H9 (cell line): Measurements from ENCODE around the gene CYP27C1. TPM values are rescaled to one million over a fixed set of nuclear protein-coding genes. Genes with fewer than 3 reads are reported as not detected.

ENCODE experiments used
- DNase-seq: peaks from one replicate; pipeline ENCODE4 v3.0.0-alpha.2; 2017
- H2AFZ ChIP-seq: one replicate; pipeline ENCODE4 v1.6.1; 2013; ENCODE audit warnings: mild to moderate bottlenecking, low read length, control low read depth, moderate library complexity
- H2AK5ac ChIP-seq: 2 replicates; pipeline ENCODE4 v1.6.1; 2013; ENCODE audit warnings: low read length, control low read depth, mixed read lengths; ENCODE audit not compliant: insufficient read length
- H2BK120ac ChIP-seq: one replicate; pipeline ENCODE4 v1.6.1; 2013; ENCODE audit warnings: low read depth, mild to moderate bottlenecking, low read length, control low read depth, inconsistent platforms; ENCODE audit not compliant: poor library complexity, severe bottlenecking
- H2BK12ac ChIP-seq: 2 replicates; pipeline ENCODE4 v1.6.1; 2013; ENCODE audit warnings: low read length, control low read depth, mixed read lengths, low read depth; ENCODE audit not compliant: insufficient read length
- H2BK15ac ChIP-seq: 2 replicates; pipeline ENCODE4 v1.6.1; 2013; ENCODE audit warnings: low read depth, low read length, control low read depth
- H2BK20ac ChIP-seq: one replicate; pipeline ENCODE4 v1.6.1; 2013; ENCODE audit warnings: low read depth, mild to moderate bottlenecking, low read length, control low read depth, inconsistent platforms; ENCODE audit not compliant: poor library complexity, severe bottlenecking
- H2BK5ac ChIP-seq: 2 replicates; pipeline ENCODE4 v1.6.1; 2013; ENCODE audit warnings: low read length, control low read depth, mixed read lengths; ENCODE audit not compliant: insufficient read length
- H3K14ac ChIP-seq: 2 replicates; pipeline ENCODE4 v1.6.1; 2013; ENCODE audit warnings: low read length, control low read depth; ENCODE audit not compliant: insufficient read depth
- H3K18ac ChIP-seq: 2 replicates; pipeline ENCODE4 v1.6.1; 2013; ENCODE audit warnings: low read depth, mild to moderate bottlenecking, mixed read lengths, low read length, control low read depth; ENCODE audit not compliant: insufficient read length
- H3K23ac ChIP-seq: 2 replicates; pipeline ENCODE4 v1.6.1; 2013; ENCODE audit warnings: low read length, control low read depth, mixed read lengths, low read depth; ENCODE audit not compliant: insufficient read length
- H3K23me2 ChIP-seq: 2 replicates; pipeline ENCODE4 v1.6.1; 2013; ENCODE audit warnings: low read depth, mild to moderate bottlenecking, mixed read lengths, low read length, control low read depth; ENCODE audit not compliant: insufficient read length, poor library complexity, severe bottlenecking
- H3K27ac ChIP-seq: 2 replicates; pipeline ENCODE4 v1.5.1; 2013; ENCODE audit warnings: low read length, control low read depth, mixed read lengths, low read depth; ENCODE audit not compliant: insufficient read length
- H3K27me3 ChIP-seq: 2 replicates; pipeline ENCODE4 v1.6.1; 2013; ENCODE audit warnings: low read length, control low read depth, inconsistent platforms; ENCODE audit not compliant: insufficient read depth
- H3K4ac ChIP-seq: 2 replicates; pipeline ENCODE4 v1.6.1; 2013; ENCODE audit warnings: low read depth, mild to moderate bottlenecking, control low read depth, inconsistent platforms, low read length, moderate library complexity
- H3K4me1 ChIP-seq: 2 replicates; pipeline ENCODE4 v1.6.1; 2013; ENCODE audit warnings: low read length, control low read depth, inconsistent platforms; ENCODE audit not compliant: insufficient read depth
- H3K4me2 ChIP-seq: 2 replicates; pipeline ENCODE4 v1.6.1; 2013; ENCODE audit warnings: low read length, control low read depth, mixed read lengths; ENCODE audit not compliant: insufficient read length, insufficient read depth
- H3K56ac ChIP-seq: 2 replicates; pipeline ENCODE4 v1.6.1; 2013; ENCODE audit warnings: low read depth, mild to moderate bottlenecking, mixed read lengths, low read length, control low read depth; ENCODE audit not compliant: insufficient read length
- H3K79me1 ChIP-seq: 2 replicates; pipeline ENCODE4 v1.6.1; 2013; ENCODE audit warnings: low read depth, mild to moderate bottlenecking, moderate library complexity, low read length, control low read depth, inconsistent platforms; ENCODE audit not compliant: insufficient read depth, poor library complexity, severe bottlenecking
- H3K79me2 ChIP-seq: 2 replicates; pipeline ENCODE4 v1.6.1; 2013; ENCODE audit warnings: low read length, control low read depth, inconsistent platforms; ENCODE audit not compliant: insufficient read depth
- H3K9ac ChIP-seq: 2 replicates; pipeline ENCODE4 v1.6.1; 2013; ENCODE audit warnings: low read length, control low read depth, mixed read lengths; ENCODE audit not compliant: insufficient read length; ENCODE audit errors: extremely low read depth
- H3K9me3 ChIP-seq: one replicate; pipeline ENCODE4 v1.6.1; 2013; ENCODE audit warnings: low read depth, low read length, inconsistent platforms; ENCODE audit not compliant: control insufficient read depth
- H3T11ph ChIP-seq: one replicate; pipeline ENCODE4 v1.6.1; 2013; ENCODE audit warnings: mild to moderate bottlenecking, low read length, control low read depth, inconsistent platforms
- H4K20me1 ChIP-seq: one replicate; pipeline ENCODE4 v1.6.1; 2013; ENCODE audit not compliant: control insufficient read depth, insufficient read length, insufficient read depth
- H4K5ac ChIP-seq: 2 replicates; pipeline ENCODE4 v1.6.1; 2013; ENCODE audit warnings: low read depth, mild to moderate bottlenecking, mixed read lengths, low read length, control low read depth; ENCODE audit not compliant: insufficient read length
- H4K8ac ChIP-seq: replicated peaks from 2 replicates; pipeline ENCODE4 v1.6.1; 2013; ENCODE audit warnings: low read length, control low read depth, mixed read lengths, low read depth; ENCODE audit not compliant: insufficient read length
- H4K91ac ChIP-seq: 2 replicates; pipeline ENCODE4 v1.6.1; 2013; ENCODE audit warnings: low read depth, mild to moderate bottlenecking, moderate library complexity, mixed read lengths, low read length, control low read depth; ENCODE audit not compliant: insufficient read length
- H3K27ac Mint-ChIP-seq, 3 experiments: 2 replicates in 2 of 3; 3 replicates in 1 of 3; pipeline ENCODE4 v1.8.0; 2020 to 2021; ENCODE audit warnings: mixed read lengths in 3 of 3, mild to moderate bottlenecking in 1 of 3, moderate library complexity in 1 of 3
- H3K27me3 Mint-ChIP-seq: 2 replicates; pipeline ENCODE4 v1.8.0; 2021; ENCODE audit warnings: low read depth, mild to moderate bottlenecking, moderate library complexity, mixed read lengths
- H3K36me3 Mint-ChIP-seq, 3 experiments: 2 replicates in 2 of 3; 3 replicates in 1 of 3; pipeline ENCODE4 v1.8.0; 2020 to 2021; ENCODE audit warnings: low read depth in 3 of 3, mixed read lengths in 3 of 3; ENCODE audit not compliant: insufficient read depth in 1 of 3
- H3K4me1 Mint-ChIP-seq, 2 experiments: 2 replicates each; pipeline ENCODE4 v1.8.0; 2020; ENCODE audit warnings: mixed read lengths in 2 of 2
- H3K4me3 Mint-ChIP-seq, 2 experiments: 2 replicates in 1 of 2; 3 replicates in 1 of 2; pipeline ENCODE4 v1.8.0; 2020 to 2021; ENCODE audit warnings: mild to moderate bottlenecking in 2 of 2, mixed read lengths in 2 of 2, moderate library complexity in 1 of 2
- H3K9me3 Mint-ChIP-seq, 2 experiments: 2 replicates in 1 of 2; 3 replicates in 1 of 2; pipeline ENCODE4 v1.8.0; 2020; ENCODE audit warnings: mild to moderate bottlenecking in 2 of 2, mixed read lengths in 2 of 2, moderate library complexity in 1 of 2
- WGBS: extraction: QIAGEN DNeasy Blood & Tissue Kit; methylation state at CpG from one replicate; pipeline ENCODE4 v1.1.7; 2013; ENCODE audit warnings: missing lambda C conversion rate, low lambda C conversion rate, mixed read lengths; ENCODE audit not compliant: insufficient read length; ENCODE audit errors: extremely low coverage; 5-methylcytosine and 5-hydroxymethylcytosine counted together
- total RNA-seq: library from RNA; stranded (reverse); gene quantifications from 2 replicates; pipeline ENCODE4 v1.2.1, GENCODE V29; 2021
- TF ChIP-seq, protein P1 (sequence below): fragments of 200-600 bp; sonication (generic); conservative IDR thresholded peaks from 3 replicates; pipeline ENCODE4 v1.8.0; 2021; ENCODE audit warnings: antibody characterized with exemption, mild to moderate bottlenecking

CYP27C1 gene
- total RNA-seq, 1 experiment from 2014 or later: 2.3 TPM

GRCh38 chr2:127165539-127165935 is 54.6 kb downstream of the CYP27C1 start:
- H3K4me3 Mint-ChIP-seq: no peak overlapping the region
- Histone ChIP-seq H2BK12ac (no peak overlapping the region), H2AK5ac (no peak overlapping the region), H2BK20ac (no peak overlapping the region), H4K5ac (no peak overlapping the region), H3K23me2 (no peaks in the 10 kb centered on the region), H4K20me1 (no peaks in the 10 kb centered on the region), H3T11ph (no peak overlapping the region), H3K23ac (no peak overlapping the region), H3K56ac (no peak overlapping the region), H4K91ac (no peak overlapping the region), H3K4ac (no peak overlapping the region), H3K27ac (no peak overlapping the region), H3K18ac (no peak overlapping the region), H3K4me2 (no peak overlapping the region), H2BK5ac (no peak overlapping the region), H3K79me2 (no peaks in the 10 kb centered on the region), H3K14ac (peak overlapping the region; percentile 63; the same call in 1 of the 2 replicates), H3K4me1 (peaks cover 2% of the 10 kb centered on the region; the same call in 1 of the 2 replicates), H3K27me3 (no peaks in the 10 kb centered on the region), H2BK15ac (no peak overlapping the region), H2AFZ (no peak overlapping the region), H4K8ac (no peak overlapping the region), H3K9me3 (no peaks in the 10 kb centered on the region), H3K9ac (no peak overlapping the region), H2BK120ac (no peak overlapping the region), H3K79me1 (no peaks in the 10 kb centered on the region)
- TF ChIP-seq, protein P1, sequence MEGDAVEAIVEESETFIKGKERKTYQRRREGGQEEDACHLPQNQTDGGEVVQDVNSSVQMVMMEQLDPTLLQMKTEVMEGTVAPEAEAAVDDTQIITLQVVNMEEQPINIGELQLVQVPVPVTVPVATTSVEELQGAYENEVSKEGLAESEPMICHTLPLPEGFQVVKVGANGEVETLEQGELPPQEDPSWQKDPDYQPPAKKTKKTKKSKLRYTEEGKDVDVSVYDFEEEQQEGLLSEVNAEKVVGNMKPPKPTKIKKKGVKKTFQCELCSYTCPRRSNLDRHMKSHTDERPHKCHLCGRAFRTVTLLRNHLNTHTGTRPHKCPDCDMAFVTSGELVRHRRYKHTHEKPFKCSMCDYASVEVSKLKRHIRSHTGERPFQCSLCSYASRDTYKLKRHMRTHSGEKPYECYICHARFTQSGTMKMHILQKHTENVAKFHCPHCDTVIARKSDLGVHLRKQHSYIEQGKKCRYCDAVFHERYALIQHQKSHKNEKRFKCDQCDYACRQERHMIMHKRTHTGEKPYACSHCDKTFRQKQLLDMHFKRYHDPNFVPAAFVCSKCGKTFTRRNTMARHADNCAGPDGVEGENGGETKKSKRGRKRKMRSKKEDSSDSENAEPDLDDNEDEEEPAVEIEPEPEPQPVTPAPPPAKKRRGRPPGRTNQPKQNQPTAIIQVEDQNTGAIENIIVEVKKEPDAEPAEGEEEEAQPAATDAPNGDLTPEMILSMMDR: no peak
- no peak overlapping the region for H3K27ac Mint-ChIP-seq
- DNase-seq: no peak
- no peaks in the 10 kb centered on the region; a peak in 1 of 5 replicates for H3K9me3 Mint-ChIP-seq
- H3K27me3 Mint-ChIP-seq: peaks cover 3% of the 10 kb centered on the region; the same call in 1 of the 2 replicates
- no peaks in the 10 kb centered on the region for H3K36me3 Mint-ChIP-seq
- H3K4me1 Mint-ChIP-seq: peaks cover 15 to 18% of the 10 kb centered on the region in 2 experiments
- no CpG with 5 or more reads among the region's 3 CpGs for WGBS
